OCI-LY3 (cell line): ENCODE measurements around the gene CARD18.
"Not testable (repeated sequence)": the region's sequence is repeated elsewhere in the genome, so short reads cannot be mapped to it uniquely, and the experiment has no call there.

Experiments
- H2AFZ ChIP-seq: fragments of 200-600, 300-600 bp; shearing (Covaris generic); 2 replicates; pipeline ENCODE4 v1.6.0; 2014; ENCODE audit warnings: antibody characterized with exemption, low read depth, low read length
- H3K27ac ChIP-seq: fragments of 200-600, 300-600 bp; sonication (generic); 2 replicates; pipeline ENCODE4 v1.5.1; 2014; ENCODE audit warnings: mild to moderate bottlenecking, low read length, moderate library complexity, mixed read lengths
- H3K27me3 ChIP-seq: fragments of 200-600, 300-600 bp; sonication (generic); 2 replicates; pipeline ENCODE4 v1.6.1; 2014; ENCODE audit warnings: low read depth, low read length, mixed read lengths
- H3K36me3 ChIP-seq: fragments of 200-600, 300-600 bp; sonication (generic); replicated peaks from 2 replicates; pipeline ENCODE3; 2014; ENCODE audit warnings: low read depth, low read length, mixed read lengths
- H3K4me1 ChIP-seq: fragments of 300-600, 200-600 bp; sonication (generic); 2 replicates; pipeline ENCODE4 v1.6.1; 2014; ENCODE audit warnings: low read length, mixed read lengths
- H3K4me2 ChIP-seq: fragments of 200-600, 300-600 bp; sonication (generic); 2 replicates; pipeline ENCODE4 v1.6.1; 2014; ENCODE audit warnings: low read length, mixed read lengths
- H3K4me3 ChIP-seq: fragments of 300-600, 200-600 bp; sonication (generic); 2 replicates; pipeline ENCODE4 v1.5.1; 2014; ENCODE audit warnings: antibody characterized with exemption, mild to moderate bottlenecking, low read length, moderate library complexity
- H3K79me2 ChIP-seq: fragments of 300-600, 200-600 bp; shearing (Covaris generic); 2 replicates; pipeline ENCODE4 v1.6.1; 2014; ENCODE audit warnings: mild to moderate bottlenecking, low read length, mixed read lengths
- H3K9ac ChIP-seq: fragments of 300-600, 200-600 bp; shearing (Covaris generic); 2 replicates; pipeline ENCODE4 v1.6.0; 2014; ENCODE audit warnings: mild to moderate bottlenecking, low read length, moderate library complexity
- H3K9me3 ChIP-seq: fragments of 200-600, 300-600 bp; shearing (Covaris generic); 2 replicates; pipeline ENCODE4 v1.6.1; 2014; ENCODE audit warnings: low read length, mixed read lengths; ENCODE audit not compliant: insufficient read depth
- H4K20me1 ChIP-seq: fragments of 200-600, 300-600 bp; sonication (generic); 2 replicates; pipeline ENCODE4 v1.6.1; 2016; ENCODE audit warnings: low read length, mixed read lengths; ENCODE audit not compliant: insufficient read depth
- EZH2phosphoT487 ChIP-seq: fragments of 200-600 bp; shearing (Covaris generic); IDR thresholded peaks from 2 replicates; pipeline ENCODE4 v1.6.1; 2018; ENCODE audit warnings: antibody characterized with exemption, mixed run types, low read depth
- TF ChIP-seq, protein P1 (sequence below): fragments of 200-600, 300-600 bp; sonication (generic); IDR thresholded peaks from 2 replicates; pipeline ENCODE4 v1.5.1; 2014; ENCODE audit warnings: antibody characterized with exemption, low read length, low read depth

Gene CARD18

DNA sequence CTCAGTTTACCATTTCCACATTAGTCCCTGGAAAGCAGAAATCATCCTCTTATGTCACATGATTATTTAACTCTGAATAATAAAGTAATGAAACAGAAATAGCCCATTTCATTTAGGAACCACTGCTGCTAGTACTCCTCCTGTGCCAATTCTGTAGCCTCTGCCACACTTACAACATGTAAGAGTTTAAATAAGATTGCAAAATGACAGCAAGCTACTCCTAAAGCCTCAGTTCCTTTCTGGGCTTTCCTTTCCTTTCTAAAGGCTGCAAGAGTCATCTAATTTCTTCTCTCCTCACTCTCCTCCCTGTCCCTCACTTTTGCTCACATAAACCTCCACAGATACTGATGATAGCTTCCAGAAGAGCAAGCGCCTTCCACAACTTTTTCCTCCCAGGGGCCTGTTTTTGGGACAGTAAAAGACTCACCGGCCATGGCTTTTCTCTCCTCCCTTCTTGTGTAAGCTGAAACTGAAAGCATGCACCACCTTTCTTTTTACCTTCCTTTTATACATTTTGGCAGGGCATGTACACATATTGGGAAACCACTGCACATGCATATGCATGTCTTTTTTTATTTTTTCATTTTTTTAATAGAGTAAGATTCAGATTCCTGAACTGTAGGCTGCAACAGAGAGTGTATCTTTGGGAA is 38.5 kb downstream of the CARD18 start:
- Histone ChIP-seq H2AFZ (no peak overlapping the region), H3K4me2 (no peak overlapping the region)
- no peak for TF ChIP-seq EZH2phosphoT487

DNA sequence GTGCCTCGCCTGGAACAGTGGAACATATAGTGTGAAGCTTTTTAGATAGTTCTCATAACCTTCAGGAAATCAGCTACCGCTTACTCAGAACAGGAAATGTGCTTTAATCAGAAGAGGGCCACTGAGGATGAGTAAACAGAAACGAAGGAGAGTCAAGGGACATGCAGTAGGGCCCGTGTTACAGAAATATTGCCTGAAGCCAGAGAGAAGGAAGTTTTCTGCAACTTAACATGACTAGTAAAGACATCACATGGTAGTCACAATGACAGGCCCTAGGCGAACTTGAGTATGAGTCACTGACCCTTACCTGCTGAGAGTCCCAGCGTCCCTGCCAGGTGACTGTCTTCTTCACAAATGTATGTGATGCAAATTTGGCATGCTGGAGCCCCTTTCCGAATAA is 39.4 kb downstream of the CARD18 start:
- no peak for TF ChIP-seq EZH2phosphoT487
- Histone ChIP-seq H4K20me1 (no peaks in the 10 kb centered on the region), H3K27me3 (no peaks in the 10 kb centered on the region), H3K4me1 (no peaks in the 10 kb centered on the region), H2AFZ (no peak overlapping the region), H3K9me3 (no peaks in the 10 kb centered on the region), H3K79me2 (no peaks in the 10 kb centered on the region), H3K36me3 (no peaks in the 10 kb centered on the region), H3K4me3 (no peak overlapping the region), H3K4me2 (no peak overlapping the region), H3K9ac (no peak overlapping the region), H3K27ac (no peak overlapping the region)

More for the DNA sequence above, 38.5 kb downstream of the CARD18 start:
- Histone ChIP-seq H3K27ac (no peak overlapping the region), H3K4me1 (no peaks in the 10 kb centered on the region), H3K79me2 (no peaks in the 10 kb centered on the region), H3K9me3 (no peaks in the 10 kb centered on the region), H4K20me1 (no peaks in the 10 kb centered on the region), H3K4me3 (no peak overlapping the region), H3K9ac (no peak overlapping the region), H3K36me3 (no peaks in the 10 kb centered on the region), H3K27me3 (no peaks in the 10 kb centered on the region)

DNA sequence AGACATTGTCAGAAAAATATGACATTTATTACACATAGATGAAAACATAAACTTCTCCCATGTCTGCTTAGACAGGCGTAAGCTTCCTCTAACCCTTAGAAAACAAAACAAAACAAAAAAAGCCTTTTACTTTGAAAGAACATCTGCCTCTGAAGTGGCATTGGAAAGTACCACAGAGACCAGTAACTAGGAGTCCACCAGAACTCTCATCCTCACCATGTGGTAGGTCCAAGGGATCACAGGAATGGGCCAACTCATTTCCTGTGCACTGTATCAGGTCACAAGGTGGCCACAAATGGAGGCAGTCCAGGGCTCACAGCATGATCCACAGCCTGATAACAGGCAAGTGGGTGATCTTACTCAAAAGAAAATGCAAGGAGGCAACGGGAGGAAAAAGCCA is 40.0 kb downstream of the CARD18 start:
- H3K4me2 ChIP-seq, H4K20me1 ChIP-seq, H3K27me3 ChIP-seq, H3K4me3 ChIP-seq, H3K9ac ChIP-seq, H3K27ac ChIP-seq, H3K79me2 ChIP-seq, H3K36me3 ChIP-seq, H3K9me3 ChIP-seq, H3K4me1 ChIP-seq, H2AFZ ChIP-seq: not testable (repeated sequence)

DNA sequence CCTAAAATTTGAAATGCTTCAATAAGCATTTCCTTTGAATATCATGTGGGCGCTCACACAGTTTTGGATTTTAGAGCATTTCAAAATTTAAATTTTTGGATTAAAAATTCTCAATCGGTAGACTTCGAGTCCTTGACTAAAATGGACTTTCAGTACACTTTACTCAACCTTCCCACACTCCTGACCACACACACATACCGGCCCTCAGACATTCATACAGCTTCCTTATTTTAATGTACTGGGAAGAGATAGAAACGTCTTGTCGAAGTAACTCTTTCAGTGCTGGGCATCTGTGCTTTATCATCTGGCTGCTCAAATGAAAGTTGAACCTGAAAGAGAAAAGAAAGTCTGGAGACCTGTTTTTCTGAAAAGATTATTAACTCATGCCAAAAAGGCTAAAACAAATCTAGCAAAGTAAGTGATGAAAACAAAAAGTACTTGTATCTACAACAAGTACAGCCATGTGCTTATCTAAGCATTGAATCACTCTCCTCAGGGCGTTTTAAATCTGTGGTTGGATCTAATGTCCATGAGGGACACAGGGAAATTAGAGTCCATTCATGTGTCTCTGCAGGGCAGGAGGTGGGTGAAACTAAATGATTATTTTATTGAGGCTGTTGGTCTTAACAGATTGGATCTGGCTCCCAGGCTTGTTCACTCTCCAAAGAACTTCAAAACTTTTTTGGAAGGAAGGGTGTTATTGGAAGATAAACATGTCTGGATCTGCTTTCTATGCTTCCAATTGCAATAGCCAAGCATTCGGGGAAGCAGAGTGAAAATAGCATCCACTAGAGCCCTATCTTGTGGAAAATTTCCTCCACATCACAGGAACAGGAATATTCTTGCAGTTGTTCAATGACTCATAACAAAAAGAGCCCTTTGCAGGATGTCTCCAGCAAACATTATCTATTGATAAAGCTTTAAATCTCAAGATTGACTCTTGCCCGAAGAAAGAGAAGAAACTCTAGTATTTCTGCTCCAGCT is 47.0 kb downstream of the CARD18 start:
- Histone ChIP-seq H3K36me3 (no peaks in the 10 kb centered on the region), H3K4me2 (no peak overlapping the region), H3K9me3 (no peaks in the 10 kb centered on the region), H4K20me1 (no peaks in the 10 kb centered on the region), H3K9ac (no peak overlapping the region), H3K79me2 (no peaks in the 10 kb centered on the region), H3K4me3 (no peak overlapping the region), H3K27me3 (no peaks in the 10 kb centered on the region), H2AFZ (no peak overlapping the region), H3K27ac (no peak overlapping the region), H3K4me1 (no peaks in the 10 kb centered on the region)
- TF ChIP-seq, protein P1, sequence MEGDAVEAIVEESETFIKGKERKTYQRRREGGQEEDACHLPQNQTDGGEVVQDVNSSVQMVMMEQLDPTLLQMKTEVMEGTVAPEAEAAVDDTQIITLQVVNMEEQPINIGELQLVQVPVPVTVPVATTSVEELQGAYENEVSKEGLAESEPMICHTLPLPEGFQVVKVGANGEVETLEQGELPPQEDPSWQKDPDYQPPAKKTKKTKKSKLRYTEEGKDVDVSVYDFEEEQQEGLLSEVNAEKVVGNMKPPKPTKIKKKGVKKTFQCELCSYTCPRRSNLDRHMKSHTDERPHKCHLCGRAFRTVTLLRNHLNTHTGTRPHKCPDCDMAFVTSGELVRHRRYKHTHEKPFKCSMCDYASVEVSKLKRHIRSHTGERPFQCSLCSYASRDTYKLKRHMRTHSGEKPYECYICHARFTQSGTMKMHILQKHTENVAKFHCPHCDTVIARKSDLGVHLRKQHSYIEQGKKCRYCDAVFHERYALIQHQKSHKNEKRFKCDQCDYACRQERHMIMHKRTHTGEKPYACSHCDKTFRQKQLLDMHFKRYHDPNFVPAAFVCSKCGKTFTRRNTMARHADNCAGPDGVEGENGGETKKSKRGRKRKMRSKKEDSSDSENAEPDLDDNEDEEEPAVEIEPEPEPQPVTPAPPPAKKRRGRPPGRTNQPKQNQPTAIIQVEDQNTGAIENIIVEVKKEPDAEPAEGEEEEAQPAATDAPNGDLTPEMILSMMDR: no peak
- TF ChIP-seq EZH2phosphoT487: no peak
